Measurements from ENCODE around the gene GALNT17.

The GALNT17 gene

DNA sequence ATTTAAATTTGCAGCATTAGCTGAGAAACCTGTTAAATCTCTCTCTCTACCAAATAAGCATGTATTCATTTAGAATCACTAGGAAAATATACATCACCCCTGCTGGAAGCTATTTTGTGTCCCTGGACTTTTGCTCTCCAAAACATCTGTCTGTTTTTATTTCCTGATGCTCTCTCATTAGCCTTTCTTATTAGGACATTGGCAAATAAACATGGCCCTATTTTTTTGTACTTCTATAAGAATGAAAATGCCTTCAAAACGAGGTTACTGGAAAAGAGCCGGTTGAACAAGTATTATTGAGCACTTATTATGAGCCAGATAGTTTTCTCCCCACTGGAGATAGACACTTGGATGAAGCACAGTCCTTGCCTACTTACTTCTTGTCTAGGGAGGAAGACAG lies 206.9 kb downstream of the GALNT17 start:
- no peak for DNase-seq (ENCODE audit: low read depth, low spot score)

DNA sequence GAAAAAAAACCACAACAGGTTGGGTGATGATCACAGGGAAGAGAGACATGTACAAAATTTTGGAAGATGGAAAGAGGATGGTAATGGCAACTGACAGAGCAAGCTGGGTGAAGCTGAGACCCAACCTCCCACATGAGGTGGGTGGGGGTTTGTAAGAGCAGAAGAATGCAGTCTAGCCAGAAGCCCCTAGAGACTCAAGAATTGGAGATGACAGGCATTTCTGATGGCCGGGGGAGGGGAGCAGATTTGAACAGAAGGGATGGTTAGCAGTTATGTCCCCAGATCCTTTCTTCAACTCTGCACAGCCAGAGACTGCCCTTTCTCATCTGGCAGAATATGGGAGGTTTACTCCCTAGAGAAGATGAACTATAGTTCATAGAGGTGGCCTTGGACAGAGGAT lies 208.0 kb downstream of the GALNT17 start:
- DNase-seq (ENCODE audit: low read depth, low spot score), result no peak

DNA sequence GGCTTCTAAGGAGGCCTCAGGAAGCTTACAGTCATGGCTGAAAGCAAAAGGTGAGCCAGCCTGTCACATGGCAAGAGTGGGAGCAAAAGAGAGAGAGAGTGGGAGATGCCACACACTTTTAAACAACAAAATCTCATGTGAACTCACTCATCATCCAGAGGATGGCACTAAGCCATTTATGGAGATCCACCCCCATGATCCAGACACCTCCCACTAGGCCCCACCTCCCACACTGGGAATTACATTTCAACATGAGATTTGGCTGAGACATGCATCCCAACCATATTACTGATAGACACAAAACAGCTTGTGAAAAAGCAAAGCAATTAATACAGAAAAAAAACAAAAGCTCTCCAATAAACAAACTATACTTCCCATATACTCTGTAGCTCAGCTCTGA lies 210.3 kb downstream of the GALNT17 start:
- no peak for DNase-seq (ENCODE audit: low read depth, low spot score)

DNA sequence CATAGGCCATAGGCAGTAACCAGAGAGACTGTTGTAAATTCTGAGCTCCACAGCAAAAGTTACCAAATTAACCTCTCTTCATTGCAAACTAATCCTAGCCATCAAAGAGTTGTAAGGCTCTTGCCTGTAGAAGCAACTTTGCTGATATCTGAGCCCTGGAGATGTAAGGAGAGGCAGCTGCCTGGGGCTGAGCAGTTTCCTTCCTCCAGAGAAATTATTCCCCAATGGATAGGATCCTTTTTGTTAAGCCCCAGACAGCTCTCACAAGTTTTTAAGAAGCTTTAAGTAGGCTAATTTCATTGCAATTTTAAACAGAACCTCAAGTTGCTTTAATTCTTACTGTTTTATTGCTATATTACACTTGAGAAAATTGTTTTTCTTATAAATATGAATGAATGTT lies 211.1 kb downstream of the GALNT17 start:
- DNase-seq (ENCODE audit: low read depth, low spot score), result no peak

DNA sequence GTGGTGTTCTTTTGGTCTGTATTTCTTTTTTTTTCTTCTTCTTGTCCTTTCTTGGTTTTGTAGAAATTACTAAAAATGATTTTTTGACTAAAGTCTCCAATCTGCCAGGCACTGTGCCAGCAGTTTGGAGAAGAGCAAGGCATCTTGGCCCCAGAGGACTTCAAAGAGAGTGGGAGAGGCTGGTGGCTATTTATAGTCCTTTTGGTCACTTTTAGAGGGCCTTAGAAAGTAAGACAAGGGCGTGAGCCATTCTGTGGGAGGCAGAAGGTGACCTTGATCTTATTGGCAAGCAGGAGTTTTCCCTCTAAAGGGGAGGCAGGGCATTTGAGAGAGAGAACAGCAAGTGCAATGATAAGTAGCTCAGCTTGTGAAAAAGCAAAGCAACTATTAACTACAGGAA lies 211.9 kb downstream of the GALNT17 start:
- no peak for DNase-seq (ENCODE audit: low read depth, low spot score)

DNA sequence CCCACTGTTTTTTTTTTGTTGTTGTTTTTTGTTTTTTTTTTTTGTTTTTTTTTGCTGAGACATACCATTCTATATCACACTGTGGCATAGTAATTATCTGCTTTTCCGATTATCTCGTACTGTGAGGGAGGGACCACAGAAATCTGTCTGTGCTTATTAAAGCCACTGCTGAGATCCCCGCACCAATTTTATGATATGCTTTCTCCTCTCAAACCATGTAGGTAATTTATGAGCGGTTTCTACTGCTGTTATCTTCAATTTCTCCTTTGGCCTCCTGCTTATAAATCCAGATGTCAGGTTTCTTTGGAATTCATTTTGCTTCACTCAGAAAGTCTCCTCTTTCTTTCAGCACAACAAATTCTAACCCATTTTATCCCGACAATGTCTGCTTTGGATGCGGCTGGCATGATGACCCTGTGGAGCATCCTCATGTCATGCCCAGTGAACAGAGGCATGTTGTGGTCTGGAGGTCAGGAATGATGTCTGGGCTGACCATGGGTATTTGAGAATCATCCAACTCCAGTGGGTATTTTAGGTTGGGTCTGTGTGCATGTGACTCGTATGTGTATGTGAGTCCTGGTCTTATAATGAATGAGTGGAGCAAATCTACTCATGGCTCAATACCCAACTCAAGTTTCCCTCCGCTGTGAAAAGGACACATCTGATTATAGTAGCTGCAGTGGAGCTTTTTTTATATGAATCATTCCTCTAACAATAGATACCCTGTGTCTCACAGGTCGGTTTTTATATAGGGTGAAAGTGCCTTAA lies 213.4 kb downstream of the GALNT17 start:
- DNase-seq (ENCODE audit: low read depth, low spot score), result peak; percentile 10

DNA sequence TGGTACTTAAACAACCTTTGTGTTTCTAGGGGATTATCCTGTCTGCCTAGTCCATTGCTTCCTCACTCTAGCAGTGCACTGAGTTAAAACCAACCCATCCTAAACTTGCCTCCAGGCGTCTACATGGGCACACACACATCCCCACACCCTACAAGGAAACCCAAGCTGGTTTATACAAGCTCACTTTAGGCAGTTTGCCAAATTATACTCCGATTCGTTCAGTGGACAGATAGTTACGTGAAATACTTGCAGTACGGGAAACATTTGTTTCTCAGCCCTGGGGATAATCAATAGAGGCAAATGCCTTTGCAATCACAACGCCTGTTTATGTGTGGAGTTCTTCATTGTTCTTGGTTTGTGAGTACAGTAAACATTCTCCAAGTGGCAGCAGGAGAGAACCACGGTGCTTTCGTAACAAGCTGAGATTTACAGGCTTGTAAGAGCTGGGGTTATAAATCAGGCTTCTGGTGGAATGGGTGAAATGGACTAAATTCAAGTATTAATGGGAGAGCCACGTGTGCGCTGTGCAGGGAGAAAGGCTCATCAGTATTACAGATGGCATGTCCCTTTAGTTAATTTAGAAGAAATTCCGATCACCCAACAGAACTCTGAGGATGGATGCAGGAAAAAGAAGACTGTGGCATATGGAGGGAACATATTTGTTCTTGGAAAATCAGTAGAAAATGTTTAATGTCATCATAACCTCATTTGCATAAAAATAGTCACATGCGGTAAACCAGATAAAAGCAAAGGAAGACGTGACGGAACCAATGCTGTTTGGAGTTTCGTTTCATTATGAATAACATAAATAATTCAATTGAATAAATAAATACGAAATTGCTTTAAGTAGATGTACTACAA lies 217.1 kb downstream of the GALNT17 start:
- DNase-seq (ENCODE audit: low read depth, low spot score), result peak; percentile 30

DNA sequence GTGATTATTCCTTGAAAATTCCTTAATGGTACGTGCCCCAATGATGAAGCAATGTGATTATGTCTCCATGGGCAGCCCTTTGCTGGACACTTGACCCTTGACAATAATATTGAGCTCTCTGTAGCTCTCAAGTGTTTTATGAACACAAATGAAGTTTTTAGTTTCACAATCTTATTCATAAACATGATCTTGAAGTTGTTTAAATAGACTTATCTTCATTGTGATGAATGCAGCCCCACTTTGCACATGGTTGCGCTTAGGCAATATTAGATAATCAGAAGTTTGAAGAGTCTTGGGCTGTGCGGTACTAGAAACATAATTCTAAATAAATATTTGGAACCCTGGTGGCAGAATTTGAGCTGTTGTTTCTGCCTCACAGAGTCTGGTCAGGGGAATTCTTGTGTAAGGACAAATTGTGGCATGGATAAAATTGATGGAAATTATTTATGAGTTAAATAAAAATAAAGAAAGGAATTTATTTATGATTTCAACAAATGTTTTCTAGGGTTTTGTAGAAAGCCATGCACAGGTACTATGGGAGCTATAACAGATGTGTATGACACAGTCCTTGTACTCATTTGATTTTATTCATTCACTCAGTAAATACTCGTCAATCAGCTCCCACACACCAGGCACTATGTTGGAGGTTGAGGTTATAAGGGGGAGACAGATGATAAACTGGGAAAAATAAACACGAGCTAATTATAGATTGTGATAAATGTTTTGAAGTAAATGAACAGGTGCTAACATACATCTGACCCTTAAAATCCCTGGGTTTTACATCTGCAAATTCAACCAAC lies 217.9 kb downstream of the GALNT17 start:
- no peak for DNase-seq (ENCODE audit: low read depth, low spot score)

DNA sequence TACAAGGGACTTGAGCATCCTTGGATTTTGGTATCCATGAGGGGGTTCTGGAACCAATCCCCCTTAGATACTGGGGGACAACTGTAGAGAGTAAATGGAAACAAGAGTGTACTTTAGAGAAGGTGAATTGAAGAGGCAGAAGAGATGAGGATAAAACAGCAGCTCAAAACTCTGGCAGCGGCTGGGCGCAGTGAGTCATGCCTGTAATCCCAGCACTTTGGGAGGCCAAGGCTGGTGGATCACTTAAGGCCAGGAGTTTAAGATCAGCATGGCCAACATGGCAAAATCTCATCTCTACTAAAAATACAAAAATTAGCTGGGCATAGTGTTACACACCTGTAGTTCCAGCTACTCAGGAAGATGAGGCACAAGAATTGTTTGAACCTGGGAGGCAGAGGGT lies 218.7 kb downstream of the GALNT17 start:
- DNase-seq (ENCODE audit: low read depth, low spot score), result no peak

DNA sequence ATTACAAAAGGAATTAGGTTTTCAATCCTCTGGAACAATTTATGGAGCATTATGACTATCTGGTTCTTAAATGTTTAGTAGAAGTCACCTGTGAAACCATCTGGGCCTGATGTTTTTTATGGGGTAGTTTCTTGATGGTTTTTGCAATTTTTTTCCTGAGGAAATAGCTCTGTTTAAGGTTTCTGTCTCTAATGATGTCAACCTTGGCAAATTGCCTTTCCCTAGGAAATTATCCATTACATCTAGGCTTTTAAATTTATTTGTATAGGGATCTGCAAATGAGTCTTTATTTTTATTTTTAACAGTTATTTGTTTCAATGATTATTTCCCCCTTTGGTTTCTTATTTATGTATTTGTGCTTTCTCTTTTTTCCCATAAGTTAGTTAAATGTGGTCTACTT lies 222.8 kb downstream of the GALNT17 start:
- peak; percentile 17 for DNase-seq (ENCODE audit: low read depth, low spot score)

DNA sequence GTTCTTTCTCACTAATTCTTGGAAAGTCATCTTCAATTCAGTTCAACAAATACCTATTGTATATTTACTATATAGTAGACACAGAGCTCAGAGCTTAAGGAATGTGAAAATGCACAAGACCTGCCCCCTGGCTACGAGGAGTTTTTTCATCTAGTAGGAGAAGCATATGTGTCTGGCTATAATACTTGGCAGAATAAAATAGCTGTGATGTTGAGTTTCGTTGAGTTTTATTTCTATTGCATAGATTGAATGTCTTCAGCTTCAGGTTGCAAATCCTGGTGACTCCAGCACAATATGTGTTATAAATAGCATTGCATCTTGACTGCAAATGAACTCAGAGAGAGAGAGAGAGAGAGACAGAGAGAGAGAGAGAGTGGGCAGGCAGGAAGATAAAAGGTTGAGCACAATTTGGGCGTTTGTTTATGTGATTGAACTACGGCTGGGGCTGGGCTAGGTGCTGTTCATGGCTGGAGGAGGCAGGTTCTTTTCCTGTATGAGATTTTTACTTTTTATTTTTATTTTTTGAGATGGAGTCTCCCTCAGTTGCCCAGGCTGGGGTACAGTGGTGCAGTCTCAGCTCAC lies 229.6 kb downstream of the GALNT17 start:
- DNase-seq (ENCODE audit: low read depth, low spot score), result no peak

DNA sequence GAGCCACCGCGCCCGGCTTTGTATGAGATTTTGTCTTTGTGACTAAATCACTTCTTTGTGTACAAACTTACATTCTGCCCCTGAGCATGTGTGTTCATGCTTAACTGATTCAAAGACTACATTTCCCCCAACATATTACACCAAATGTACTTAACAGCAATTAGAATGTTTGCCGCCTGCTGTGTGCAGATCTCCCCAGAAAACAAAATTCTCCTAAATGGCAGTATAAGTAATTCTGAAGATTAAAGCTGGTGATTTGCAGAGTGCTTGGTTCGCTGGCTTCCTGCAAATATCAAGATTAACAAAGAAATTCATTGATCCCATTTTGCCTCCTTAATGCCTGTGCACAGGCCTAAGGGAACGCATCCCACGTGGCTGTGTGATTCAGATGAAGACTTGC lies 230.3 kb downstream of the GALNT17 start:
- DNase-seq (ENCODE audit: low read depth, low spot score), result no peak

DNA sequence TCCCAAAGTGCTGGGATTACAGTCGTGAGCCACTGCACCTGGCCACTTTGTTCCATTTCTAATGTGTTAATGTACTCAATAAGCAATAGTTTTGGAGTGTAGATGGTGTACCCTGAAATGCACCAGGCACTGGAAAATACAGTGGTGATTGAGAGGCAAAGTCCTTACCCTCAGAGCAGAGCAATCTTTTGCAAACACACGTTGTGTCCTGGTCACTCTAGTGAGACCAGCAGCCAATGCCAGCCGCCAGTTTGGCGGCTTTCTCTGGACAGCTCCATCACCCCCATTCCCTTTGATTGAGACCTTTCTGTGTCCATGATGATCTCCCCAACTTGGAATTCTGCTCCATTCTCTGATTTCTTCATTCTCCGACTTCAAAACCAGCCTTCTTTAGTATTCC lies 231.3 kb downstream of the GALNT17 start:
- no peak for DNase-seq (ENCODE audit: low read depth, low spot score)

DNA sequence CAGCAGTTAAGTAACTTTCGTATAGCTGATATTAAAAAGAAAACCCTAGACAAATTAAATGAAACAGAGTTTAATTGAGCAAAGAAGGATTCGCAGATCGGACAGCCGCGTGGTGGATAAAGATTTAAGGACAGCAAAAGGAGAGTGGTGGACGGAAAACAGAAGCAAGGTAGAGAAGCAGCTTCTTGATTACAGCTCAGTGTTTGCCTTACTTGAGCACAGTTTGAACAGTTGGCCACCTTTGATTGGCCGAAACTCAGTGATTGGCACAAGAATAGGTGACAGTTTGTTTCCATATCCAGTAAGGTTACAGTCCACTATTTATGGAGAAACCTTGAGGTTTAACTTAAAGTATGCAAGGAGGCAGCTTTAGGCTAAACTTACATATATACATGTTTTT lies 231.7 kb downstream of the GALNT17 start:
- no peak for DNase-seq (ENCODE audit: low read depth, low spot score)

DNA sequence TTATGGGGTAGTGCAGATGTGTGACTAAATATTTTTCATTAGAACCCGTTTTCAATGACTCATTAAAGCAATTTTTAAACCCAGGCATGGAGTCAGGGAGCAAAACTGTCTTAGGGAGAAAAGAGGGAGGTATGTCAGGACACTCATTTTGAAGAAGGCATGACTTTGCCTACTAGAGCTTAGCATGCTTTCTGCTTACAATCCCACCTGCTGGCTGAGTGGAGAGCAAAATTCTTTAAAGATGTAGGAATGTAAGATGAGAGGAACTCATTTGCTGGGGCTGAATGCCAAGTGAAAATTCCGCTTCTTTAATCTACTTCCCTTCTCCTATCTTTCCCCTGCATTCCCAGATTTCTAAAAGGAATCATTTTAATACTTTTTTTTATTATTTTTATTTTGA lies 232.6 kb downstream of the GALNT17 start:
- peak; percentile 33 for DNase-seq (ENCODE audit: low read depth, low spot score)

DNA sequence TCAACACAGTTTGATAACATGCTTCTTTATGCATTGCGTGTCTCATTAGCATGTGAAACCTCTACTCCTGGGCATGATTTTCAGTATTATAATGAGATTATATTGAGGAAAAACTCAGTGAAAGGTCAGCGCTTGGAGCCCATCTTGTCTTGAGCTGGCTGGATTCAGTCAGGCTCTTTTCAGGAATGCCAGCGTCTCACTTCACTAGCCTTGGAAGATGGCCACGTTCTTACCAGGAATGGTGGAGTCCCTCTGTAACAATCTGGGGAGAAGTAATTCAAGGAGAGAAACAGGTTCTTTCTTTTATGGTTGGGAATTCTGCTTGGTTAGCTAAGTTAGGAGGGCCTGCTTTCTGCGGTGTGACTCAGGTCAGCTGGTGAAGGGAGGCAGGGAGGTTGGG lies 241.0 kb downstream of the GALNT17 start:
- DNase-seq (ENCODE audit: low read depth, low spot score), result peak; percentile 14

DNA sequence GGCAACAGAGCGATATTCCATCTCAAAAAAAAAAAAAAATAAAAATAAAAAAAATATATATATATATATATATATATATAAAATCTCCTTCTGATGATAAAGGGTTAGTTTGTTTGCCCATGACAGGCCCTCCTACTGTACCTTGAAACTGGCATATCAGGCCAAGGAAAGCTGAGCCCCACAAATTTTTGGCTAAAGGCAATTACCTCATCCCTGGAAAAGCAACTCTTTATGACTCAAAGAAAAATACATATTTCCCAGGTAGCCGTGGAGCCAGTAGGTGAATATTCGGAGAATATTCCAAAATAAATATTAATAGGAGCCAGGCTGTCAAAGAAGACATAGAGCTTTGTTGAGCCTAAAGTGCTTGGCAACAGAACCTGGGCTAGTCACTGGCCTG lies 245.1 kb downstream of the GALNT17 start:
- DNase-seq (ENCODE audit: low read depth, low spot score), result no peak

DNA sequence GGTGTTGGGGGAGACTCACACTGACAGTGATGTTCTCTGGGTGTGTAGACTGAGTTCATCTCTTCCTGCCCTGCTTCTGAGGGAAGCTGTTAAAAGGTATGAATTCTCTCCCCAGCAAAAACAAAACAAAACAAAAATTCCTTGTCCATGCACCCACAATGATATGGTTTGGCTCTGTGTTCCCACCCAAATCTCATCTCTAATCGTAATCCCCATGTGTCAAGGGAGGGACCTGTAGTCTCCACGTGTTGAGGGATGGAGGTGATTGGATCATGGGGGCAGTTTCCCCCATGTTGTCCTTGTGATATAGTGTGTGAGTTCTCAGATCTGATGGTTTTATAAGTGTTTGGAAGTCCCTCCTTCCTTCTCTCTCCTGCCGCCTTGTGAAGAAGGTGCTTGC lies 245.5 kb downstream of the GALNT17 start:
- DNase-seq (ENCODE audit: low read depth, low spot score), result no peak

DNA sequence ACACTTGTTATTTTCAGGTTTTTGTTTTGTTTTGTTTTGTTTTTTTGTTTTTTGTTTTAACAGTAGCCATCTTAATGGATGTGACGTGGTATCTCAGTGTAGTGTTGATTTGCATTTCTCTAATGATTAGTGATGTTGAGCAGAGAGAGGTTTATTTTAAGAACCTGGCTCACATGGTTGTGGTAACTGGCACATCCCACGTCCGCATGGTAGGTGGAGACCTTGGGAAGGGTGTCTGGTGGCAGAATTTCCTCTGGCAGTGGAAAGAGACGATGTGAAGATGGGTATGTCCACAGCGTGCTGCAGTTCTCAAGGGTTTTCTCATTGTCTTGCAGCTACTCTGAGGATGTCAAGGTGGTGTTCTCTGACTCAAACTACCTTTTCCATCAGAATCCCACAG lies 252.2 kb downstream of the GALNT17 start:
- DNase-seq (ENCODE audit: low read depth, low spot score), result no peak

DNA sequence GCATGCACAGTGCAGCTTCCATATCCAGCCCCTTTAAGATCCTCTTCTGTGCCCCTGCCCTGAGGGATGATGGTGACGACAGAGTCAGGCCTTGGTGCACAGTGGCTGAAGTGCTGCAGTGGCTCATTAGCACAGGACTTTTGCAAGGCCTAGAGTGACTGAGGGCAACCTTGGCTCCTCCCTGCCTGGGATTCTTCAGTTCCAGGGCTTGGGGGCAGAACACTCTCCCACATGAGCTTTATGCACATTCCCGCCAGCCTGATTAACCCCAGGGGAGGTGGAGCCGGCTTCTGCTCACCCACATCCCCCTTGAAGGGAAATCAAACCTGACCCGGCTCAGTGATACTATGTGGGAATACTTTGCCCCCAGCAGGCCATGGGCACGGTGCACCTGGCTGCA lies 253.4 kb downstream of the GALNT17 start:
- no peak for DNase-seq (ENCODE audit: low read depth, low spot score)

DNA sequence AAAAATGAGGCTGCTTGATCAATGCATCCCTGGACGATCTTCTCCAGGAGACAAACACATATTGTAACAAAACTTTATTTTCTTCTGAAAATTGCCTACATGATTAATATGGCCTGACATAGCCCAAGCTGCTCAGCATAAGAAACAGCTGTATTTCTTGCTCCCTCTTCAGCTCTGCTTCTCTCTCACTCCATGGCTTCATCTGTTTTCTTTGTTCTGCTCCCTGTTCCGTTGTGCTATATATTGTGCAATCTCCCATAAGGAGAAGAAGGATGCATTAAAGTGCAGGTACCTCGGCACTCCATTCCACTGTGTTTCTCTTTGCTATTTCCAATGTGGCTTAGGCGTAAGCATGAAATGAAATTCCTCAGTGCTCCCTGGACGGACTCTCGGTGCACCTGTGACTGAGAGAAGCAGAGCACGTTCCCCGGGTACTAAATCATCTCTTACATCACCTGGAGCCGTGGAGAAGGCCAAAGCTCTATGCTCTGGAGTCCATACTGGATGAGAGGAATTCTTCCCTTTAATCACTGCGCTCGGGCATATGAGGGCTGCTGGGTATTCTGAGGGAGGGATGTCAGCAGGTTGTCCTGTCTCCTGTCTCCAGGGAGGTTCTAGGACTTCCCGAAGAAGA lies 254.3 kb downstream of the GALNT17 start:
- no peak for DNase-seq (ENCODE audit: low read depth, low spot score)

Data from astrocyte of the hippocampus (primary cell).